ENCODE measurements around the gene MRPL20.

Gene MRPL20

GRCh38 chr1:1437033-1437903 lies 30.2 kb upstream of the MRPL20 start:
- no peaks in the 10 kb centered on the region for H3K9me3 ChIP-seq
- TF ChIP-seq CTCF (IDR thresholded peaks at IDR 0.05): no peak
- H3K36me3 ChIP-seq: no peaks in the 10 kb centered on the region
- peaks cover 72% of the 10 kb centered on the region for H3K27me3 ChIP-seq
- no peak overlapping the region for H3K27ac ChIP-seq
- H3K4me3 ChIP-seq (ENCODE audit: low read depth in 1 of 2, low read length in 1 of 2): no peak overlapping the region
- peaks cover 6 to 11% of the 10 kb centered on the region in 2 experiments for H3K4me1 ChIP-seq (ENCODE audit: control insufficient read depth in 1 of 2, insufficient read depth in 1 of 2, low read depth in 1 of 2, low read length in 1 of 2)

- Histone ChIP-seq H3K27ac (no peak overlapping the region), H3K9me3 (no peaks in the 10 kb centered on the region), H3K4me3 (ENCODE audit: low read depth in 1 of 2, low read length in 1 of 2) (no peak overlapping the region), H3K27me3 (peaks cover 78% of the 10 kb centered on the region), H3K4me1 (ENCODE audit: control insufficient read depth in 1 of 2, insufficient read depth in 1 of 2, low read depth in 1 of 2, low read length in 1 of 2) (peaks cover 6 to 11% of the 10 kb centered on the region in 2 experiments), H3K36me3 (no peaks in the 10 kb centered on the region)
- no peak for TF ChIP-seq CTCF (IDR thresholded peaks at IDR 0.05)
These were observed 29.5 kb upstream of the MRPL20 start for GRCh38 chr1:1436630-1437032.

GRCh38 chr1:1435911-1436629 lies 29.0 kb upstream of the MRPL20 start:
- Histone ChIP-seq H3K36me3 (no peaks in the 10 kb centered on the region), H3K27me3 (peaks cover 84% of the 10 kb centered on the region), H3K9me3 (no peaks in the 10 kb centered on the region), H3K4me1 (ENCODE audit: control insufficient read depth in 1 of 2, insufficient read depth in 1 of 2, low read depth in 1 of 2, low read length in 1 of 2) (peaks cover 6 to 11% of the 10 kb centered on the region in 2 experiments), H3K27ac (no peak overlapping the region), H3K4me3 (ENCODE audit: low read depth in 1 of 2, low read length in 1 of 2) (peak overlapping the region in 1 of 2 experiments; percentile 7)
- no peak for TF ChIP-seq CTCF (IDR thresholded peaks at IDR 0.05)

- Histone ChIP-seq H3K27me3 (peaks cover 91% of the 10 kb centered on the region), H3K27ac (no peak within 1 kb of the TSS), H3K9me3 (no peaks in the 10 kb centered on the region), H3K4me3 (ENCODE audit: low read depth in 1 of 2, low read length in 1 of 2) (peak within 1 kb of the TSS in 1 of 2 experiments; percentile 7), H3K4me1 (ENCODE audit: control insufficient read depth in 1 of 2, insufficient read depth in 1 of 2, low read depth in 1 of 2, low read length in 1 of 2) (peaks cover 6 to 11% of the 10 kb centered on the region in 2 experiments), H3K36me3 (no peaks in the 10 kb centered on the region)
- no peak for TF ChIP-seq CTCF (IDR thresholded peaks at IDR 0.05)
These were observed 28.2 kb upstream of the MRPL20 start, which contains the start of gene VWA1 for GRCh38 chr1:1435106-1435903. Gene VWA1, plus strand, starts transcription at chr1:1435690. Its CDS starts 59 bp downstream, at chr1:1435749.

- peaks cover 6 to 11% of the 10 kb centered on the region in 2 experiments for H3K4me1 ChIP-seq (ENCODE audit: control insufficient read depth in 1 of 2, insufficient read depth in 1 of 2, low read depth in 1 of 2, low read length in 1 of 2)
- H3K4me3 ChIP-seq (ENCODE audit: low read depth in 1 of 2, low read length in 1 of 2): no peak overlapping the region
- no peaks in the 10 kb centered on the region for H3K36me3 ChIP-seq
- no peak for TF ChIP-seq CTCF (IDR thresholded peaks at IDR 0.05)
- H3K27me3 ChIP-seq: peaks cover 97% of the 10 kb centered on the region
- H3K27ac ChIP-seq: no peak overlapping the region
- no peaks in the 10 kb centered on the region for H3K9me3 ChIP-seq
These were observed 27.7 kb upstream of the MRPL20 start for GRCh38 chr1:1434824-1435105.
